GM21515 (cell line): Measurements from ENCODE around the gene CORO6.

Source experiments
- ATAC-seq: cut with Tn5 transposase; IDR thresholded peaks from one replicate; pipeline ENCODE4 v1.9.1; 2021; ENCODE audit not compliant: unreplicated experiment

The CORO6 gene

GRCh38 chr17:29578626-29579485 is 43.9 kb downstream of the CORO6 start:
- ATAC-seq: no peak

GRCh38 chr17:29577385-29578211 is 45.1 kb downstream of the CORO6 start:
- ATAC-seq: no peak

GRCh38 chr17:29577001-29577370 is 45.7 kb downstream of the CORO6 start:
- no peak for ATAC-seq

DNA sequence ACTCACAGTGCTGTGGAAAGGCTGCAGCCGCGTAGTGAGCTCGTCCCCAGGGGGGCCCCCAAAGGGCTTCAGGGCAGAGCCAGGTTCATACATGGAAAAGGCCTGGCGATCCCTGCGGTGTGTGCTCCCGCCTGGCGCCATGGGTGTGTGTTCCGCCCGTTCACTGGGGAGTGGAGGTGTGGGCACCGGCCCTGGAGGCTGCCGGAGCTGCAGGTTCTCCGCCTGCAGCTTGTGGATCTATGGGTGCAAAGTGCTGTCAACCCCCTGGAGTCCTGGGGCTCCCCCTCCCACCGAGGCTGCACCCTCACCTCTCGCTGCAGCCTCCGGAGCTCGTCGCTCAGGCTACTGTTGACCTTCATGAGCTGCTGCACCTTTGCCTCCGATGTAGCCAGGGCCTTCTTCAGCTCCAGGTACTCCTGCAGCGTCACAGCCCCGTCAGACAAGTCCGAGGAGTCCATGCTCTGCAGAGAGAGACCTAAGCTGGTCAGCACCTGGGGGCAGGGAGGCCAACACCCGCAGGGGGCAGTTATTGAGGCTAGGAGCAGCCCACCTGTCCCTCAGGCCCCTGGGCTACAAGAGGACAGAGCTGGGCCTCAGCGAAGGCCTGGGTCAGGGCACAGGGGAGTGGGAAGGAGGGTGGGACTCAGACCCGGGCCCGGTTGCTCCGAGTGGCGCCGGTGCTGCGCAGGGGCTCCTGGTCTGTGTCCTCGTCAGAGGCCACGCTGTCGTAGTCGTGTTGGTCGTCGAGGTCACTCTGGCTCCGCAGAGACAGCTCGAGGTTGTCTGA is 46.3 kb downstream of the CORO6 start:
- no peak for ATAC-seq

GRCh38 chr17:29575511-29576213 is 47.0 kb downstream of the CORO6 start:
- ATAC-seq: no peak

DNA sequence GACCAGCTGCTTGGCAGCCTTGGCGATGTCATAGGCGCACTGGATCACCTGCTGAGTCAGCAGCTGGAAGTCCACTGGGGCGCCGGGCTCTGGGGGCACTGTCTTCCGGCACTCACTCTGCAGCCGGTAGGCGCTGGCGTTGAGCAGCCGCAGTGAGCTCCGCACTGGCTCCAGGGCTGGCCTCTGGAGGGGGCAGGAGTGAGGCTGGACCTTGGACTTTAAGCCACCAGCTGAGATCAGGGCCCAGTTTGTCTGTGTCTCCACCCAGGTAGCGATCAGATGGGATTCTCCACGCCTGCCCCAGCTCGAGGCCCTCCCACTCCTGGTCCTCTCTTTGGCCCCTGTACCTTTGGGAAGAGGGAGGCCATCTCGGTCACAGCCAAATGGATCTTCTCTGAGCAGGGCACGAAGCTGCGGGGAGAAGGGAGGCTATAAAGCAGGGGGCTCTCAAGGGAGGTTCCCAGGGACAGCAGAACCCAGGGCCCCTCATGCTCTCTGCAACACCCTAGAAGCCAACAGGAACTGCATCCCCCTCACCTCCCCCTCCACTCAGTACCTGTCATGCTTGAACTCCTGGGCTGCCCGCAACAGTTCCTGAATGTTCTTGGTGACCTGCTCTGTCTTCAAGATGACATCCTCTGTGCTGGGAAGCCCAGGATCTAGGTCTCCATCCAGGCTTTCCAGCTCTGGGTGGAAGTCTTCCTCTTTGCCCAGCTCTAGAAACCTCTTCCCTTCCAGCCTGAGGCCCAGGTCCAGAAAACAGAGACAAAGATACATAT is 47.8 kb downstream of the CORO6 start:
- no peak for ATAC-seq

DNA sequence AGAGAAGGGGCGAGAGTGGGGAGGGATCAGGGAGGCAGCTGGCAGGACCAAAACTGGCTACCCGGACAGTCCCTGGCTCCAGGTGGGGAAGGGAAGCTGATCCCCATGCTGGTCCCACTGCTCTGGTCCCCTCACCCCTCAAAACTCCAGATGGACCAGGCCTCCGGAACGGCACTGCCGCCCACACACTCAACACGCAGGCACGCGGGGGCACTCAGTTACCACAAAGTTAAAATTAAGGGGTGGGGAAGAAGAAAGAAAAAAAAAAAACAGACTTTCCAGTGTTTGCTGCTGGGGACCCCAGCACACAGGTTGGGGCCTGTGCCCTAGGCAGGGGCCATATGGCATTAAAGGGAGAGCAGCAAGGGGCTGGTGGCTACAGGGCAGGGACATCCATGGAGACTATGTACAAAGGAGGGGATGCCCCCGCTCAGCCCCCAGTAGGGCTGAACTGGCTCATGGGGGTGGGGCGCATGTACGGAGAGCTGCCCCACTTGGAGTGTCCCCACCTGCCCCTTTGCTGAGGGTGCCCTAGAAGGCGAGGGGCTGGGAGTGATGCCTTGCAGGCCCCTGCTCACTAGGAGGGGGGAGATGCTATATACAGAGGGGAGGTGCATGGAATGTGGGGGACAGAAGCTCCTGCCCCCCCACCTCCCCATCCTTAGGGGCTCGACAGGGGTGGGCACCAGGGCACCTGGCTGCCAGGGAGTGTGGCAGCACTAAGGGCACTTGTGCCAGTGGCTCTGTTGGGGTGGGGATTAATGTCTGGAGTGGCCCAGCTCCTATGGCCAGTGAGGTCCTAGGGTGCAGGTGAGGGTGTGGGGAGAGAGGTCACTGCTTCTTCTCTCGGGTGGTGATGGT is 48.6 kb downstream of the CORO6 start:
- no peak for ATAC-seq

- ATAC-seq: no peak
These were observed 49.2 kb downstream of the CORO6 start for GRCh38 chr17:29573558-29573869.

DNA sequence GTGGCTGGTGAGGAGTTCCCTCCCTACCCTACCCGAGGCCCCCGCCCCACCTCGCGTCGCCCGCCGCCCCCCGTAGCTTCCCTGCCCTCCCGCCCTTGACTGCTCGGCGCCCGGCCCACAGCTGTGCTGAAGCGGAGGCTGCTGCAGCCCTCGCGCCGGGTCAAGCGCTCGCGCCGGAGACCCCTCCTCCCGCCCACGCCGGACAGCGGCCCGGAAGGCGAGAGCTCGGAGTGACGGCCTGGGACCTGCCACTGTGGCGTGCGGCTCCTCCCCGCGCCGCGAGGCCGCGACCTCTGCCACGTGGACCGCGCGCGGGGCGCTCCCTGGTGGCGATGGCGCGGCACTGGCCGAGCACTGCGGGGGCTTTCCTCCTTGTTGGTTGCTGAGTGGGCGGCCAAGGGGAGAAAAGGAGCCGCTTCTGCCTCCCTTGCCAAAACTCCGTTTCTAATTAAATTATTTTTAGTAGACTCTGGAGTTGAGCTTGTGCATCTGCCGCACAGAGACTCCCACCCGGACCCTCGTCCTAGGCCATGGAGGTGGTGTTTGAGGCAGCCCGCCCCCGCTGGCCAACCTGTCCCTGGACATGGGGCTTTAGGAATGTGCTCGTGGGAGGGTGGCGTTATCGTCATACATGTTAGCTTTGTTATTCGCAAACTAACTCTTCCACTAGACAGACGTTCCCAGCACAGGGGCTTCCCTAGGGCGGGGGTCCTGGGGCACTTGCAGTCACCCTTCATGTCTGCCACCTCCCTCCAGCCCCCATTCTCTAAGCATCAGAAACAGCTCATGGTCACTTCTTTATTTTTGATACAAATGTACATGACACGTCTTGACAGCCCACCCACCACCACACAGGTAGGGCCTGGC is 49.8 kb downstream of the CORO6 start:
- no peak for ATAC-seq

GRCh38 chr17:29571883-29572681 is 50.6 kb downstream of the CORO6 start:
- ATAC-seq: no peak

DNA sequence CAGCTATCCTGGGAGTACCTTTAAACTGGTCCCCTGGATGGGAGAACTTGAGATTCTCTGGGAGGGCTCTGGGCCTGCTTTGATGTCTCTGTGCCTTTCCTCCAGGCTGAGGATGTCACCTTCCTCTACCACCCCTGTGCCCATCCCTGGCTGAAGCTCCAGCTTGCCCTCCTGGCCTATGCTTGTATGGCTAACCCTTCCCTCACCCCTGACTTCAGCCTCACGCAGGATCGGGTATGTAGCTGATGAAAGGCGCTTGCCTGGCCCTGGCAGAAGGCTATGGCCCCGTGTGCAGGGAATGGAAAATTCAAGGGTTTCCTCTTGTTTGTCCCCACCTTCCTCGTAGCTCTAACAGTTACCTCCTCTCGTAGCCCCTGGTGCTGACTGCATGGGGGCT is 51.2 kb downstream of the CORO6 start:
- no peak for ATAC-seq

GRCh38 chr17:29570521-29570920 is 52.2 kb downstream of the CORO6 start:
- no peak for ATAC-seq

- no peak for ATAC-seq
These were observed 53.3 kb downstream of the CORO6 start for GRCh38 chr17:29569245-29569950.

DNA sequence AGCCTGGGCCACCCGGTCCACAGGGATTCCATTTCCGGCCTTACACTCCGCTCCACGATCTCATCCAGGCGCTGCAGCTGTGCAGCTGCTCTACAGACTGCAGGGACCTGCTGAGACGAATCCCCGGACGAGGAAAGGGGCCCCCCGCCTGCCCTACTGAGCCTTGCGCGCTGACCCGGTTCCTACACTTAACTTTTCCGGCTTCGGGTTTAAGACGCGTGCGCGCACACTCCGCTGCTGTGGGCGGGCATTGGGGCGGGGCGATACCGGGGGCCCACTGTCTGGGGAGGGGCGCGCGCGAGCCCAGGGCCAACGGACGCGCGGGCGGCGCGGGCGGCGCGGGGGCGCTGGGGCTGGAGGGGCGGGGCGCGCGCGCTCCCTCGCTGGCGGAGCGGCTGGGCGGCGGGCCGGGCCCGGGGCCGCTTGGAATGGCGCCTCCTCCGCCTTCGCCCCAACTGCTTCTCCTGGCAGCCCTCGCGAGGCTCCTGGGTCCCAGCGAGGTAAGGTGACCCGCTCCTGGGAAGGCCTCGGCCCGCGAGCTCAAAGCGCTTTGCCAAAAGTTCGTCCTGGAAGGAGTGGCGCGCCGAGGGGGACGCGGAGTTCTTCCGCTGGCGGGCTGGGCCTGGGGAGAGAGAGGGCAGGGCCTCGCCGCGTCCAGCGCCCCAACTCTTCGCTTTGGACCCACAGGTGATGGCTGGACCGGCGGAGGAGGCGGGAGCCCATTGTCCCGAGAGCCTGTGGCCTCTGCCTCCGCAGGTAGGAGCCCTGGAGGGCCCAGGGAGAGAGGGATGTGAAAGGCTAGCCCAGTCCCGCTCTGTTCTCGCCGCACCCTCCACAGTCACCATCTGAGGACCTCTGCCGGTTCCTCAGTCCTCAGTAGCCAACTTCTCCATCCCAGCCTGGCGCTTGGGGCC is 54.1 kb downstream of the CORO6 start, which contains the start of gene TP53I13:
TP53I13 (plus strand) TSS at position 371 of the 914 bp plus-strand sequence; CDS start at position 429, 58 bp downstream.
- ATAC-seq: peak; percentile 32

DNA sequence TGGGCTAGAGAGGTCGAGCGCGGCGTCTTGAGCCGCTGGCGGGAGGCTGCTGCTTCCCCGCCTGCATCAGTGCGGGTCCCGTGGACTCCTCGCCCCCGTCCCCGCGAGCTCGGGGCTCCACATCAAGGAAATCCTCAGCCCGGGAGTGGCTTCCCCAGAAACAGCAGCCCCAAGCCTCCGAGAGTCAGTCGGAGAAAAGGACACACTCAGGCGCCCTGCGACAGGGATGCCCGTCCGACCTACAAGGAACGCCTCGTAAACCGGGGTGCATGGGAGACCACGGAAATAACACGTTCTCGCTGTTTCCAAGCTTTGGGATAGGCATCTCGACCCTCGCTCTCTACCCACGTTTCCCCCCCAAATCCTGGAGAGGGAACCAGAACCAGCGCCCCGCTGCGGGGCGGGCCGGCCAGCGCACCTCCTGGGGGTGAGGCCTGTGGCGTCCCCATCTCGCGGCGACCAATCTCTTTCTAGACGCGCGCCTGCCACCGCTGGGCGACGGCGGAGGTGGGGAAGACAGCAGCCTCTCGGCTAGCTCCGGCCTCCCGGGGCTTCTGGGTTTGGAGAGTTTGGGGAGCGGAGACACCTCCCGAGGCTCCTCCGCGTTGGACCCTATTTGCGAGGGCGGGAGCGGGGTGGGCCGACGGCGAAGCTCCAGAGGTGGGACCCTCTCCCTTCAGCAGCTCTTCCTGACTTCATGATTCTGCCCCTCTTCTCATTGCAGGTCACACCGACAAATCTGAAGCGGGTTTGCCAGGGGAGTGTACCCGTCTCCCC is 55.0 kb downstream of the CORO6 start:
- peak; percentile 34 for ATAC-seq
